ENCODE measurements around the gene FKBP1B.

Gene FKBP1B

DNA sequence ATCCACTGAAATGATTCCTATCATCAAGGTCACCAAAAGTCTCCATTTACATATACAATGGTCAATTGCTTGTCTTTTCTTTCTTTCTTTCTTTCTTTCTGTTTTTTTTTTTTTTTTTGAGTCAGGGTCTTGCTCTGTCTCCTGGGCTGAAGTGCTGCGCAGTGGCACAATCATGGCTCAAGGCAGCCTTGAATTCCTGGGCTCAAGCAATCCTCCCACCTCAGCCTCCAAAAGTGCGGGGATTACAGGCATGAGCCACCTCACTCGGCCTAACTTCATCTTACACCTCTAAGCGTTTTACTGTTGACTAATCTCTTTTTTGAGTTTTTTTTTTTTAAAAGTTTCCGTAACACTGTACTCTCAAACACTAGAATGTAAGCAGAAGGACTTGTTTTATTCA is 25.7 kb downstream of the FKBP1B start:
- Histone ChIP-seq H3K27me3 (ENCODE audit: insufficient read depth, low read length) (no peaks in the 10 kb centered on the region), H3K36me3 (ENCODE audit: insufficient read depth, low read length) (peaks cover 52% of the 10 kb centered on the region), H3K4me1 (ENCODE audit: insufficient read depth, low read length) (peaks cover 11% of the 10 kb centered on the region), H3K27ac (ENCODE audit: low read depth, low read length) (no peak overlapping the region), H3K4me3 (ENCODE audit: low read length) (peak overlapping the region; percentile 89), H3K9ac (ENCODE audit: low read depth, low read length) (peak overlapping the region; percentile 85), H3K9me3 (ENCODE audit: insufficient read depth, low read depth, low read length) (no peaks in the 10 kb centered on the region)
- WGBS = 76% methylated on average over 5 of the region's 5 CpGs

DNA sequence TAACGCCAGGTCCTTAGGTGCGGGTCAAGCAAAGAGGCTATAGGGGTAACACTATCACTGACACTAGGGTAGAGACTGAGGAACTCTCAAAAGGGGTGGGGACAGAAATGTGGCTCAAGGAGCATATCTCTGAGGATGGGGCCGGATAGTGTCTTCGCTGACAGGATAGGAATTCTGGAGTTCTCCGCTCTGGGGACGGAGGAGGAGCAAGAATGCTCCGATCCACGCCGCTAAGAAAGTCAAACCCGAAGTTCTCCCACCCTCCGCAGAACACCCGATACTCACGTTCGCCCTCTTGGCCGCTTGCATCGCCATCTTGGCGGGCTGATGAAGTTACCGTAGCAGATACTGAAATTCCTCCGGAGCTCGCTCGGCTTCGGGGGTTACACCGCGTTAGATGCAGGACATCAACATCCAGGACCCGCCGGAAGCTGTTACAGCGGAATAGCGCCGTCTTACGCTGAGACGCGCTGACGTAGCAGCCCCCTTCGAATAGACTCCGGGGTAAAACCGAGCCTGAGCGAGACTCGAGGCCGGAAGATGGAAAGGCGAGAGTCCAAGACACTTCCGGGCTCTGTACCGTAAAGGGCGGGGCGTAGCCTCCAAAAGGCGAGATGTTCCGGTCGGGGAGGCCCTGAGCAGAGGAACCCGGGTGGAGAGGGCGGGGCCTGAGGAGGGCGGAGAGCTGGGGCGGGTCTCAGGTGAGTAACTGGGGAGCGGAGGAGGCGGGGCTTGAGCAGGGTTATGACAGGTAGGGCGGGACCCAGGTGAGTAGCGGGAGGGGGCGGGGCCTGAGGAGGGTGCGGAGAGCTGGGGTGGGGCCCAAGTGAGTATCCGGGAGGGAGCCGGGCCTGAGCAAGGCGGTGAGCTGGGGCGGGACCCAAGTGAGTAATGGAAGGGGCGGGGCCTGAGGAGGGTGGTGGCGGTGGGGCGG is 26.6 kb downstream of the FKBP1B start, which contains the start of gene SF3B6:
Gene SF3B6, minus strand, starts transcription at position 412 of the 934 bp plus-strand sequence. Its CDS starts 97 bp downstream, at position 315.
- Histone ChIP-seq H3K27me3 (ENCODE audit: insufficient read depth, low read length) (no peaks in the 10 kb centered on the region), H3K9me3 (ENCODE audit: insufficient read depth, low read depth, low read length) (no peaks in the 10 kb centered on the region), H3K9ac (ENCODE audit: low read depth, low read length) (peak within 1 kb of the TSS; percentile 85), H3K36me3 (ENCODE audit: insufficient read depth, low read length) (peaks cover 53% of the 10 kb centered on the region), H3K4me3 (ENCODE audit: low read length) (peak within 1 kb of the TSS; percentile 89), H3K4me1 (ENCODE audit: insufficient read depth, low read length) (peaks cover 11% of the 10 kb centered on the region), H3K27ac (ENCODE audit: low read depth, low read length) (peak within 1 kb of the TSS; percentile 88)
- under 1% methylated on average over 64 of the region's 64 CpGs for WGBS

DNA sequence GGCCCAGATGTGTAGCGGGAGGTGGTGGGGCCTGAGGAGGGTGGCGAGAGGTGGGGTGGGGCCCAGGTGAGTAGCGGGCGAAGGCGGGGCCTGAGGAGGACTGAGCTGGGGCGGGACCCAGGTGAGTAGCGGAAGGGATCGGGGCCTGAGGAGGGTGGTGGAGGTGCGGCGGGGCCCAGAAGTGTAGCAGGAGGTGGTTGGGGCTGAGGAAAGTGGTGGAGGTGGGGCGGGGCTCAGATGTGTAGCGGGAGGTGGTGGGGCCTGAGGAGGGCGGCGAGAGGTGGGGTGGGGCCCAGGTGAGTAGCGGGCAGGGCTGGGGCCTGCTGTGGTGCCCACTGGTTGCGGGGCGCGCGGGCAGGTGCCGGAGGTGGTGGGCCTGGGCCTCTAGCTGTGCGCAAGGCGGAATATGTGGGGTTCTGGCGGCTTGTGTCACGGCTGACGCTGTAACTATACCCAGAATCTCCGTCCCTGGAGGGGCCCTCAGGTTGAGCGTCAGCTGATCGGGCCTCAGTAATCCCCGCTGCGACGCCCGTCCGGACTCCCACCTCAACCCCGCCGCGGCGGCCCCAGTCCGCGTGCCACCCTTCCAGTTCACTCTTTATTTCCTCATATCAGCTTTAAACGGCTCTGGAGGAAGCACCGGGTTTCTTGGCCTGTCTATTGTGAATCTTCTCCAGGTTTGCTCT is 27.5 kb downstream of the FKBP1B start:
- WGBS = 5% methylated on average over 41 of the region's 41 CpGs
- peaks cover 49% of the 10 kb centered on the region for H3K36me3 ChIP-seq (ENCODE audit: insufficient read depth, low read length)
- no peaks in the 10 kb centered on the region for H3K9me3 ChIP-seq (ENCODE audit: insufficient read depth, low read depth, low read length)
- H3K27ac ChIP-seq (ENCODE audit: low read depth, low read length) = peak overlapping the region; percentile 62; the same call in 1 of the 2 replicates
- peak overlapping the region; percentile 74 for H3K9ac ChIP-seq (ENCODE audit: low read depth, low read length)
- peak overlapping the region; percentile 89 for H3K4me3 ChIP-seq (ENCODE audit: low read length)
- H3K27me3 ChIP-seq (ENCODE audit: insufficient read depth, low read length) = no peaks in the 10 kb centered on the region
- peaks cover 11% of the 10 kb centered on the region for H3K4me1 ChIP-seq (ENCODE audit: insufficient read depth, low read length)

DNA sequence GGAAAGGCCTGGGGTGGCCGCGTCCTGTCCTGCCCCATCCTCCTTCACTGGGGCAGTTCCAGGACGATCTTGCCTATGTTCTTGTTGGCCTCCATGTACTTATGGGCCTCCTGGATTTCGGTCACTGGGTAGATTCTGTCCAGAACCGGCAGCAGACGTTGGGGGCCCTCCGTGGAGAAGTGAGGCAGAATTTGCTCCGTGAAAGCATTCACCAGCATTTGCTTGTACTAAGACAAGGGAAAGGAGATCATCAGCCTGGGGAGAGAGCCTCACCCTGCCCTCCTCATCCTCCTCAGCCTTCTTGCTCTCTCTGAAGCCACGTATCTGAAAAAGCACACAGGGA is 28.0 kb downstream of the FKBP1B start:
- Histone ChIP-seq H3K9ac (ENCODE audit: low read depth, low read length) (peak overlapping the region; percentile 74), H3K4me3 (ENCODE audit: low read length) (peak overlapping the region; percentile 89), H3K27me3 (ENCODE audit: insufficient read depth, low read length) (no peaks in the 10 kb centered on the region), H3K27ac (ENCODE audit: low read depth, low read length) (peak overlapping the region; percentile 62; the same call in 1 of the 2 replicates), H3K36me3 (ENCODE audit: insufficient read depth, low read length) (peaks cover 50% of the 10 kb centered on the region), H3K4me1 (ENCODE audit: insufficient read depth, low read length) (peaks cover 11% of the 10 kb centered on the region), H3K9me3 (ENCODE audit: insufficient read depth, low read depth, low read length) (no peaks in the 10 kb centered on the region)
- 49% methylated on average over 9 of the region's 9 CpGs for WGBS

DNA sequence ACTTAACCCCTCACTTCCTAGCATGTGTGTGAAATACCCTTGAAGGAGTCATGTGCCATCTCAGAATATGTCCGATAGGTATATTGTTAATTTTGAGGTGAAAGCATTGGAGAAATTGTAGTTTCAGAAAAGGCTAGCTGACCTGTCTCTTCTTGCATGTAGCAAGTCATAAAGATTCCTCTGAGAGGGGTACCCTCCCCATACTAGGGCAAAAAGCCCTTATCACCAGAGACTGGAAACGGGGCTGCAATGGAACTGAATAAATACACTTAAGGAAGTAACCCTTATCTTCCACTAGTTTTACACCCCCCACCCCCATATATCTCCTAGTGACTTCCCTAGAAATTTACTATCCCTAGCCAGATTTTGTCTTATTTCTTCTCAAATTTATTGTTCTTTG is 28.3 kb downstream of the FKBP1B start:
- no peaks in the 10 kb centered on the region for H3K9me3 ChIP-seq (ENCODE audit: insufficient read depth, low read depth, low read length)
- no peaks in the 10 kb centered on the region for H3K27me3 ChIP-seq (ENCODE audit: insufficient read depth, low read length)
- H3K36me3 ChIP-seq (ENCODE audit: insufficient read depth, low read length) = peaks cover 50% of the 10 kb centered on the region
- H3K4me1 ChIP-seq (ENCODE audit: insufficient read depth, low read length) = peaks cover 13% of the 10 kb centered on the region
- H3K9ac ChIP-seq (ENCODE audit: low read depth, low read length) = peak overlapping the region; percentile 74
- H3K4me3 ChIP-seq (ENCODE audit: low read length) = peak overlapping the region; percentile 89
- 93% methylated on average over 2 of the region's 2 CpGs for WGBS
- no peak overlapping the region; the same call in 1 of the 2 replicates for H3K27ac ChIP-seq (ENCODE audit: low read depth, low read length)

DNA sequence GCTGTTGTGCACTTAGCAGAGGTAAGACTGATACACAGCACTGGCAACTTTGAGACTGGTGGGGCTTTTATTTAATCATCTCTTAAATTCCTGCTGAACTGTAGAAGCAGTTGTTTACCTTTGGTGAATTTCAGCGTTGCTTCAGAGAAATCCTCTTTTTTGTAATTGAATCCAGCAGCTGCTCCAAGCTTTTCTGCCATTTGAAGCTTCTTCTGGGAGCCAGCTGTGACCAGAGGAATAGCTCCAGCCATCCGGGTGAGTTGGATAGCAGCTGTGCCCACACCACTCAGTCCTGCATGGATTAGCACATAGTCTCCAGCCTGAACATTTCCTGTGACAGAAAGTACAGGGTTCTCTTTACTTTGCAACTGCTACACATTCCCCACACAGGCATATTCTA is 31.2 kb downstream of the FKBP1B start:
- Histone ChIP-seq H3K9ac (ENCODE audit: low read depth, low read length) (no peak overlapping the region), H3K9me3 (ENCODE audit: insufficient read depth, low read depth, low read length) (no peaks in the 10 kb centered on the region), H3K27me3 (ENCODE audit: insufficient read depth, low read length) (no peaks in the 10 kb centered on the region), H3K36me3 (ENCODE audit: insufficient read depth, low read length) (peaks cover 37% of the 10 kb centered on the region), H3K4me1 (ENCODE audit: insufficient read depth, low read length) (peaks cover 15% of the 10 kb centered on the region), H3K27ac (ENCODE audit: low read depth, low read length) (no peak overlapping the region), H3K4me3 (ENCODE audit: low read length) (no peak overlapping the region)
- WGBS = 88% methylated on average over 2 of the region's 2 CpGs

DNA sequence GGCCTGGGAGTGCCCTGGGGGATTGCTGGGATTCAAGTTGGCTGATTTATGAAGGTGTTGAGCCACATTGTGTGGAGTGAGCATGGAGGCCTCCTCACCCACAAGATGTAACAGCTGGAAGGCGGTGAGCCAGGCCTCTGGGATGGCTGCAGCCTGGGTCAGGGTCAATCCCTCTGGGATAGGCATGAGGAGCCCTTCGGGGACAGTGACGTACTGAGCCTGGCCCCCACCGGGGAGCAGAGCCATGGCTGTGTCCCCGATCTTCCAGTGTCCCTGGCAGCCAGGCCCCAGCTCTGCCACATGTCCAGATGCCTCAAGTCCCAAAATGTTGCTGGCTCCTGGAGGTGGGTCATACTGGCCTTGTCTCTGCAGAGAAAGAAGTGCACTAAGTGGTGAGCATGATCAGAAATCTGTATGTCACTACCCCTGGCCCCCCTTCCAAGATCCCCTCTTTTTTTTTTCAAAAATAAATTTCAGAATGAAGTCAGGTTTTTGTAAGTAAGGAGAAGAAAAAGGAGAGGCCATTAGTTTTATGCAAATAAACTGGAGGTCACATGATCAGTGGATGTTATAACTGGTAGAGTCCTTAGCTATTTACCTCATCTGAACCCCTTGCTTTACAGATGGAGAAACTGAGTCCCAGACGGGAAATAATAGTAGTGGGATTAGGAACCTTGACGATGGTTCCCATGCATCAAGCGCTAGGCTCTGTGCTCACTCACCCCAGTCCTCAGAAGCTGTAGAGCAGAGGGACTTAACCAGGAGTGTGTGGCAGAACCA is 33.4 kb downstream of the FKBP1B start:
- 88% methylated on average over 8 of the region's 8 CpGs for WGBS
- H3K27ac ChIP-seq (ENCODE audit: low read depth, low read length) = peak overlapping the region; percentile 99
- H3K36me3 ChIP-seq (ENCODE audit: insufficient read depth, low read length) = peaks cover 35% of the 10 kb centered on the region
- H3K4me3 ChIP-seq (ENCODE audit: low read length) = peak overlapping the region; percentile 79
- H3K27me3 ChIP-seq (ENCODE audit: insufficient read depth, low read length) = no peaks in the 10 kb centered on the region
- H3K9ac ChIP-seq (ENCODE audit: low read depth, low read length) = peak overlapping the region; percentile 94
- peaks cover 11% of the 10 kb centered on the region for H3K4me1 ChIP-seq (ENCODE audit: insufficient read depth, low read length)
- no peaks in the 10 kb centered on the region for H3K9me3 ChIP-seq (ENCODE audit: insufficient read depth, low read depth, low read length)

DNA sequence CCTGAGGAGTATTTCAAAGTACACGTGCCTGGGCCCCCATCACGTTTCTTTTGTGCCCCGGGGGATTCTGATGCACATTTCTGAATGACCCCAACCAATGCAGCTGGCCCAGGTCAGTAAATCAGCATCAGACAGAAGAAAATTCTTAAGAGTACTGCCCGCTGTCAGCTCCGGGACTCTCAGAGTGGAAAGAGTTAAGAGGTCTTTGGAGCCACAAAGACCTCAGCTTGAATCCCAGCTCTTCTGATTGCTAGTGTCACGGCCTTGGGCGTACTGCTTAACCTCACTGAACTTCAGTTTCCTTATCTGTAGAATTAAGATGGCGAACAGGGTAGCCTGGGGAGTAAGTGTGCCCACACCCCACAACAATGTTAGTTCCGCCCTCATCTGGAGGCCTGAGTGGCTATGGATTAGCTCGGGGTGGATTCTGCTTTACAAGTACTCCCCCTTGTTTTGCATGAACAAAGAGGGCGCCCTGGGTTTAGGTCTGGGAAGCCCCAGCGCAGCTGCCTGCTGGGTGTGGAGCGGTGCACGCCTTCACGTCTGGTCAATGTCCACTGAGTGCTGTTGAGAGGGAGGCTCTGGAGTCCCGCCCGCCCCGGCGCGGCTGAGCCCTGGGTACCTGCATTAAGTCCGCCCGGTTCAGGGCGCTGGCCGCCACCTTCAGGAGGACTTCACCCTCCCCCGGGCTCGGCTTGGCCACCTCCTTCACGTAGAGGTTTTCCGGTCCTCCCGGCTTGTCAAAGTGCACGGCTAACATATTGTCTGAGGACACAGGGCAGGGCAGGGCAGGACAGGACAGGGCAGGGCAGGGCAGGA is 34.2 kb downstream of the FKBP1B start:
- H3K9me3 ChIP-seq (ENCODE audit: insufficient read depth, low read depth, low read length) = no peaks in the 10 kb centered on the region
- WGBS = 6% methylated on average over 29 of the region's 30 CpGs
- H3K27me3 ChIP-seq (ENCODE audit: insufficient read depth, low read length) = no peaks in the 10 kb centered on the region
- H3K9ac ChIP-seq (ENCODE audit: low read depth, low read length) = peak overlapping the region; percentile 94
- H3K27ac ChIP-seq (ENCODE audit: low read depth, low read length) = peak overlapping the region; percentile 99
- H3K4me1 ChIP-seq (ENCODE audit: insufficient read depth, low read length) = peaks cover 9% of the 10 kb centered on the region
- peaks cover 32% of the 10 kb centered on the region for H3K36me3 ChIP-seq (ENCODE audit: insufficient read depth, low read length)
- peak overlapping the region; percentile 79 for H3K4me3 ChIP-seq (ENCODE audit: low read length)

DNA sequence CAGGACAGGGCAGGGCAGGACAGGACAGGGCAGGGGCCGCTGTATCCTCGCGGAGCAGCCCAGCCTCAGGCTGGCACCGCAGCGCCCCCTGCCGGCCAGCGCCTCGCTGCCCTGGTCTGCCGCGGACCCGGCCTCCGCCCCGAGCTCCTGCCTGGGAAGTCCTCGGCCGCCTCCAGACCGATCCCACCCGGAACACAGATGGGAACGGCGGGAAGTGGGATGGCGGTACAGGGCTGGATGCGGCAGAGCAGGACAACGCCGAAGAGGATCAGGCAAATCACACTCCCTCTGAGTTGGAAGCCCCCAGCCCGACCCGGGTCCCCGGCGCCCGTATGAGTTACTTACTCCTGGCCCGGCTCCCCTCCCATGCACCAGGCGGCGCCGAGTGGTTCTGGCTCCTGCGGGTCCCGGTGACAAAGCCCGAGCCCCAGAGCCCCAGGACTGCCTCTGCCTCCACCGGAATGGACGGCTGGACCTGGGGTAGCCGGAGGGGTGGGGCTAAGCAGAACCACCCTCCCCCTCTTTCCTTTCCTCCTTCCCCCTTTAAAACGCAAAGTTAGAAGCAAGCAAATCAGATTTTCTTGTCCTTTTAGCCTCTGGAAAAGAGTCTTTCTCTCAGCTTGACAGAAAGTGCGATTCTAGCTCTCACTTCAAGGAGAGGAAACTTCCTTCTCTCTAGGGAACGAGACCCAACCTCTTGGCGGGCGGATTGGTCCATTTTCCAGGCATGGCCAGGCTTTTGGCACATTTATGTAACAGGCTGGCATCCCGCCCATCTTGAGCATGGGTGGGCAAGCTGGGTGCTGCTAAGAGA is 35.1 kb downstream of the FKBP1B start, which contains the start of gene TP53I3:
Gene TP53I3, minus strand, starts transcription at position 449 of the 814 bp plus-strand sequence. CDS start 508 bp downstream, outside the sequence.
- WGBS = 2% methylated on average over 44 of the region's 44 CpGs
- H3K4me1 ChIP-seq (ENCODE audit: insufficient read depth, low read length) = peaks cover 9% of the 10 kb centered on the region
- H3K4me3 ChIP-seq (ENCODE audit: low read length) = peak within 1 kb of the TSS; percentile 79
- H3K36me3 ChIP-seq (ENCODE audit: insufficient read depth, low read length) = peaks cover 24% of the 10 kb centered on the region
- H3K9me3 ChIP-seq (ENCODE audit: insufficient read depth, low read depth, low read length) = no peaks in the 10 kb centered on the region
- no peaks in the 10 kb centered on the region for H3K27me3 ChIP-seq (ENCODE audit: insufficient read depth, low read length)
- peak within 1 kb of the TSS; percentile 94 for H3K9ac ChIP-seq (ENCODE audit: low read depth, low read length)
- peak within 1 kb of the TSS; percentile 99 for H3K27ac ChIP-seq (ENCODE audit: low read depth, low read length)

DNA sequence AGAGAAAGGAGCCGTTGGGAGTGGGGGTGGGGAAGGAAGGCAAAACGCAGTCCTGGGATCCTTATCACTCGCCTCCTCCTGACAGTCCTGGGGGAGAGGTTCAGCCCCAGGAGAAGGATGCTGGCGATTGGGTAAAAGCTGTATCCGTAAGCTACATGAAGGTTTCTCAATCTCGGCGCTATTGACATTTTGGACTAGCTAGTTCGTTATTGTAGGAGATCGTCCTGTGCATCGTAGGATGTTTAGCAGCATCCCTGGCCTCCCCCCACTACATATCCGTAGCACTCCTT is 35.6 kb downstream of the FKBP1B start:
- H3K4me1 ChIP-seq (ENCODE audit: insufficient read depth, low read length) = peaks cover 9% of the 10 kb centered on the region
- no peaks in the 10 kb centered on the region for H3K27me3 ChIP-seq (ENCODE audit: insufficient read depth, low read length)
- H3K9ac ChIP-seq (ENCODE audit: low read depth, low read length) = peak overlapping the region; percentile 94
- peaks cover 20% of the 10 kb centered on the region for H3K36me3 ChIP-seq (ENCODE audit: insufficient read depth, low read length)
- H3K27ac ChIP-seq (ENCODE audit: low read depth, low read length) = peak overlapping the region; percentile 99
- H3K4me3 ChIP-seq (ENCODE audit: low read length) = peak overlapping the region; percentile 79
- no peaks in the 10 kb centered on the region for H3K9me3 ChIP-seq (ENCODE audit: insufficient read depth, low read depth, low read length)
- 47% methylated on average over 11 of the region's 11 CpGs for WGBS
